Fibroblast of skin of right biceps (primary cell): ENCODE data around the gene MAGI1.
A peak's percentile ranks its signal among the peaks of the same experiment; 100 is the strongest.
"Not testable (repeated sequence)": the region's sequence is repeated elsewhere in the genome, so short reads cannot be mapped to it uniquely, and the experiment has no call there.

Experiments used
- DNase-seq: peaks from one replicate; pipeline ENCODE4 v3.0.0-alpha.2; 2013

Gene MAGI1

GRCh38 chr3:66038726-66039589 is at the start of gene MAGI1:
TSS of gene MAGI1 (minus strand) at chr3:66038918. CDS start at chr3:66038308, 610 bp downstream.
- DNase-seq: peak; percentile 97

- DNase-seq: peak; percentile 14
These were observed 45.1 kb upstream of the MAGI1 start for GRCh38 chr3:66083784-66084213.

GRCh38 chr3:66083096-66083678 is 44.5 kb upstream of the MAGI1 start:
- no peak for DNase-seq

GRCh38 chr3:66082679-66083078 is 44.0 kb upstream of the MAGI1 start:
- DNase-seq: peak; percentile 34

GRCh38 chr3:66080167-66080566 is 41.4 kb upstream of the MAGI1 start:
- no peak for DNase-seq

- DNase-seq: no peak
These were observed 39.3 kb upstream of the MAGI1 start for GRCh38 chr3:66077973-66078372.

GRCh38 chr3:66076861-66077470 is 38.2 kb upstream of the MAGI1 start:
- DNase-seq: peak; percentile 84

- DNase-seq: peak; percentile 78
These were observed 36.6 kb upstream of the MAGI1 start for GRCh38 chr3:66075281-66075680.

GRCh38 chr3:66073464-66074141 is 34.9 kb upstream of the MAGI1 start:
- no peak for DNase-seq

GRCh38 chr3:66068255-66068654 is 29.5 kb upstream of the MAGI1 start:
- no peak for DNase-seq

- no peak for DNase-seq
These were observed 28.4 kb upstream of the MAGI1 start for GRCh38 chr3:66066963-66067617.

GRCh38 chr3:66055289-66055688 is 16.6 kb upstream of the MAGI1 start:
- no peak for DNase-seq

GRCh38 chr3:66053550-66054094 is 14.9 kb upstream of the MAGI1 start:
- DNase-seq: no peak

- peak; percentile 56 for DNase-seq
These were observed 14.2 kb upstream of the MAGI1 start for GRCh38 chr3:66052721-66053549.

GRCh38 chr3:66050821-66051220 is 12.1 kb upstream of the MAGI1 start:
- peak; percentile 52 for DNase-seq

- peak; percentile 62 for DNase-seq
These were observed 9.3 kb upstream of the MAGI1 start for GRCh38 chr3:66048051-66048395.

- peak; percentile 99 for DNase-seq
These were observed 8.8 kb upstream of the MAGI1 start for GRCh38 chr3:66047311-66048050.

GRCh38 chr3:66046321-66046720 is 7.6 kb upstream of the MAGI1 start:
- DNase-seq: not testable (repeated sequence)

GRCh38 chr3:66041828-66042227 is 3.1 kb upstream of the MAGI1 start:
- no peak for DNase-seq

- DNase-seq: peak; percentile 88
These were observed 2.4 kb upstream of the MAGI1 start for GRCh38 chr3:66041116-66041515.

- peak; percentile 40 for DNase-seq
These were observed 821 bp upstream of the MAGI1 start for GRCh38 chr3:66039590-66039887.
